H1 (cell line): ENCODE results near the gene SRRM5. TPM values are rescaled to one million over a fixed set of nuclear protein-coding genes. Genes with fewer than 3 reads are reported as not detected.

Experiments used
- CTCF ChIA-PET: fragments of 300-600 bp; sonication (Branson Sonifier 250); formaldehyde crosslinking; loops from one replicate; lab custom pipeline; 2021; ENCODE audit not compliant: partially characterized antibody; lab: Charles Lee
- POLR2A ChIA-PET: fragments of 300-600 bp; sonication (Branson Sonifier 250); formaldehyde crosslinking; loops from one replicate; lab custom pipeline; 2021; ENCODE audit warnings: inconsistent platforms; ENCODE audit not compliant: partially characterized antibody; lab: Charles Lee
- DNase-seq, 2 experiments: peaks; one replicate each; pipeline versions ENCODE4 v3.0.0 to v3.0.0-alpha.2; 2010 to 2022; ENCODE audit warnings: low spot score in 2 of 2, low read depth in 1 of 2, mixed read lengths in 1 of 2
- FAIRE-seq: peaks from 2 replicates; lab custom pipeline; 2011; peaks lifted over from hg19 to GRCh38; lab: Jason Lieb, UNC
- H2AFZ ChIP-seq: 2 replicates; pipeline ENCODE4 v1.8.1; 2012; ENCODE audit warnings: low read length, inconsistent platforms
- H2AK5ac ChIP-seq: 2 replicates; pipeline ENCODE4 v1.6.1; 2013; ENCODE audit warnings: low read depth, low read length
- H2BK120ac ChIP-seq: replicated peaks from 2 replicates; pipeline ENCODE3; 2013; ENCODE audit warnings: low read depth, low read length, inconsistent platforms
- H2BK12ac ChIP-seq: 2 replicates; pipeline ENCODE4 v1.6.1; 2013; ENCODE audit warnings: low read depth, low read length
- H2BK15ac ChIP-seq: 2 replicates; pipeline ENCODE4 v1.6.1; 2013; ENCODE audit warnings: low read length
- H2BK20ac ChIP-seq: 2 replicates; pipeline ENCODE4 v1.6.1; 2013; ENCODE audit warnings: low read length
- H2BK5ac ChIP-seq: 2 replicates; pipeline ENCODE4 v1.6.1; 2013; ENCODE audit warnings: low read depth, low read length
- H3K14ac ChIP-seq: 2 replicates; pipeline ENCODE4 v1.6.1; 2013; ENCODE audit warnings: inconsistent platforms; ENCODE audit not compliant: insufficient read length
- H3K18ac ChIP-seq: 2 replicates; pipeline ENCODE4 v1.6.1; 2013; ENCODE audit warnings: low read length; ENCODE audit errors: extremely low read depth
- H3K23ac ChIP-seq: 2 replicates; pipeline ENCODE4 v1.6.1; 2013; ENCODE audit warnings: inconsistent platforms; ENCODE audit not compliant: insufficient read length
- H3K23me2 ChIP-seq: 2 replicates; pipeline ENCODE4 v1.6.1; 2013; ENCODE audit warnings: low read depth, low read length
- H3K27ac ChIP-seq: 2 replicates; pipeline ENCODE4 v1.6.1; 2011; ENCODE audit warnings: low read depth, low read length, inconsistent platforms
- H3K27me3 ChIP-seq, 4 experiments: replicated peaks in 1 of 4; 1 replicate in 1 of 4; 2 replicates in 3 of 4; pipeline versions ENCODE4 v1.6.1 to v1.8.1; 2011 to 2013; ENCODE audit warnings: low read length in 3 of 4, mild to moderate bottlenecking in 3 of 4, inconsistent platforms in 2 of 4, mixed read lengths in 2 of 4, moderate library complexity in 1 of 4; ENCODE audit not compliant: control insufficient read depth in 3 of 4, insufficient read depth in 3 of 4; ENCODE audit errors: extremely low read depth in 1 of 4
- H3K36me3 ChIP-seq, 4 experiments: 2 replicates each; pipeline versions ENCODE4 v1.6.1 to v1.8.1; 2011 to 2013; ENCODE audit warnings: mild to moderate bottlenecking in 4 of 4, low read length in 3 of 4, moderate library complexity in 2 of 4, control low read depth in 1 of 4, inconsistent platforms in 1 of 4; ENCODE audit not compliant: insufficient read depth in 4 of 4, control insufficient read depth in 2 of 4
- H3K4ac ChIP-seq: replicated peaks from 2 replicates; pipeline ENCODE3; 2013; ENCODE audit warnings: low read length, low read depth, mixed read lengths, inconsistent platforms; ENCODE audit not compliant: insufficient read length
- H3K4me1 ChIP-seq, 4 experiments: replicated peaks in 1 of 4; 1 replicate in 1 of 4; 2 replicates in 3 of 4; pipeline versions ENCODE4 v1.6.1 to v1.8.1; 2011 to 2013; ENCODE audit warnings: low read length in 3 of 4, inconsistent platforms in 2 of 4, mixed read lengths in 1 of 4; ENCODE audit not compliant: insufficient read depth in 4 of 4, control insufficient read depth in 3 of 4
- H3K4me2 ChIP-seq, 2 experiments: 2 replicates each; pipeline versions ENCODE4 v1.6.1 to v1.8.1; 2011 to 2013; ENCODE audit warnings: low read depth in 2 of 2, low read length in 2 of 2, control low read depth in 1 of 2, inconsistent platforms in 1 of 2, mild to moderate bottlenecking in 1 of 2; ENCODE audit not compliant: insufficient read depth in 1 of 2
- H3K4me3 ChIP-seq, 4 experiments: fragments of 200-600, 300-600 bp in 1 of 4; sonication (generic), shearing (Covaris generic), sonication (Bioruptor Twin) in 1 of 4; 2 replicates each; pipeline versions ENCODE4 v1.5.1 to v1.8.1; 2011 to 2016; ENCODE audit warnings: low read length in 4 of 4, low read depth in 3 of 4, control low read depth in 2 of 4, inconsistent platforms in 2 of 4, mild to moderate bottlenecking in 2 of 4, mixed read lengths in 1 of 4, moderate library complexity in 1 of 4; ENCODE audit not compliant: insufficient read depth in 2 of 4; ENCODE audit errors: extremely low read depth in 1 of 4
- H3K56ac ChIP-seq: replicated peaks from 2 replicates; pipeline ENCODE3; 2013; ENCODE audit warnings: low read depth, mild to moderate bottlenecking, mixed read lengths, low read length, inconsistent platforms; ENCODE audit not compliant: insufficient read length
- H3K79me1 ChIP-seq: 2 replicates; pipeline ENCODE4 v1.6.1; 2013; ENCODE audit warnings: low read depth, low read length, control low read depth
- H3K79me2 ChIP-seq, 2 experiments: 2 replicates each; pipeline versions ENCODE4 v1.6.1 to v1.8.1; 2012 to 2013; ENCODE audit warnings: low read length in 2 of 2, mild to moderate bottlenecking in 2 of 2, inconsistent platforms in 1 of 2; ENCODE audit not compliant: insufficient read depth in 2 of 2, control insufficient read depth in 1 of 2
- H3K9ac ChIP-seq, 4 experiments: replicated peaks in 1 of 4; 1 replicate in 1 of 4; 2 replicates in 3 of 4; pipeline versions ENCODE4 v1.6.1 to v1.8.1; 2011 to 2013; ENCODE audit warnings: low read depth in 3 of 4, low read length in 3 of 4, control low read depth in 2 of 4, mild to moderate bottlenecking in 2 of 4, moderate library complexity in 2 of 4, inconsistent platforms in 1 of 4; ENCODE audit errors: extremely low read depth in 1 of 4
- H3K9me3 ChIP-seq, 2 experiments: 2 replicates each; pipeline versions ENCODE4 v1.6.1 to v1.8.1; 2012 to 2013; ENCODE audit warnings: mild to moderate bottlenecking in 2 of 2, moderate library complexity in 2 of 2, control low read depth in 1 of 2, inconsistent platforms in 1 of 2, low read depth in 1 of 2, low read length in 1 of 2, mixed read lengths in 1 of 2; ENCODE audit not compliant: insufficient read depth in 2 of 2
- H4K20me1 ChIP-seq, 2 experiments: replicated peaks in 1 of 2; 2 replicates each; pipeline versions ENCODE3 to v1.8.1; 2011 to 2013; ENCODE audit warnings: inconsistent platforms in 2 of 2, low read length in 2 of 2, mild to moderate bottlenecking in 1 of 2; ENCODE audit not compliant: insufficient read depth in 2 of 2, control insufficient read depth in 1 of 2
- H4K5ac ChIP-seq: 2 replicates; pipeline ENCODE4 v1.6.1; 2013; ENCODE audit warnings: low read length, low read depth, mixed read lengths, inconsistent platforms; ENCODE audit not compliant: insufficient read length
- H4K8ac ChIP-seq: 2 replicates; pipeline ENCODE4 v1.8.0; 2013; ENCODE audit warnings: mild to moderate bottlenecking, moderate library complexity, low read length, inconsistent platforms; ENCODE audit not compliant: insufficient read depth; ENCODE audit errors: extremely low read depth
- H4K91ac ChIP-seq: replicated peaks from 2 replicates; pipeline ENCODE3; 2013; ENCODE audit warnings: low read length, mixed read lengths, inconsistent platforms; ENCODE audit not compliant: insufficient read length
- HDAC2 ChIP-seq, 2 experiments: fragments of 300-600 bp in 1 of 2; sonication (generic) in 1 of 2; IDR thresholded peaks; 2 replicates each; pipeline ENCODE4 v1.6.1; 2011 to 2012; ENCODE audit warnings: low read depth in 2 of 2, low read length in 2 of 2, mild to moderate bottlenecking in 2 of 2, moderate library complexity in 2 of 2, borderline replicate concordance in 1 of 2, inconsistent platforms in 1 of 2
- NANOG ChIP-seq: IDR thresholded peaks from 2 replicates; pipeline ENCODE4 v1.6.1; 2011; ENCODE audit warnings: low read length, low read depth, mild to moderate bottlenecking, inconsistent platforms; ENCODE audit not compliant: insufficient read depth, poor library complexity, severe bottlenecking
- PHF8 ChIP-seq: fragments of 200-600 bp; sonication (generic); conservative IDR thresholded peaks from 2 replicates; pipeline ENCODE4 v1.7.1; 2012; ENCODE audit warnings: low read depth, mild to moderate bottlenecking, inconsistent platforms, low read length, moderate library complexity
- POLR2A ChIP-seq, 2 experiments: IDR thresholded peaks; 1 replicate in 1 of 2; 2 replicates in 1 of 2; pipeline ENCODE4 v1.6.1; 2011; ENCODE audit warnings: low read depth in 2 of 2, low read length in 2 of 2, mild to moderate bottlenecking in 2 of 2; ENCODE audit errors: control extremely low read depth in 1 of 2
- RAD21 ChIP-seq, 2 experiments: IDR thresholded peaks in 1 of 2; conservative IDR thresholded peaks in 1 of 2; 2 replicates each; pipeline ENCODE4 v1.6.1; 2011; ENCODE audit warnings: low read depth in 2 of 2, low read length in 2 of 2, improper control_type of control experiment in 1 of 2, inconsistent platforms in 1 of 2, mild to moderate bottlenecking in 1 of 2, moderate library complexity in 1 of 2
- SAP30 ChIP-seq: fragments of 300-600 bp; sonication (generic); IDR thresholded peaks from 2 replicates; pipeline ENCODE4 v1.7.1; 2012; ENCODE audit warnings: low read length, moderate library complexity, mild to moderate bottlenecking, inconsistent platforms; ENCODE audit not compliant: insufficient read depth, insufficient replicate concordance
- SP1 ChIP-seq: IDR thresholded peaks from 2 replicates; pipeline ENCODE4 v1.6.1; 2011; ENCODE audit warnings: low read depth, low read length
- SP2 ChIP-seq: IDR thresholded peaks from 2 replicates; pipeline ENCODE4 v1.6.1; 2012; ENCODE audit warnings: mild to moderate bottlenecking, low read length, inconsistent platforms
- WGBS, 2 experiments: shearing (Covaris generic) in 1 of 2; methylation state at CpG; one replicate each; pipeline versions ENCODE4 v1.1.6 to v1.1.7; 2013 to 2015; ENCODE audit warnings: low lambda C conversion rate in 2 of 2, mixed read lengths in 2 of 2, inconsistent platforms in 1 of 2, low coverage in 1 of 2, missing lambda C conversion rate in 1 of 2; ENCODE audit not compliant: insufficient replicate concordance in 2 of 2, insufficient coverage in 1 of 2, insufficient read length in 1 of 2; ENCODE audit errors: extremely low coverage in 1 of 2, missing lambda C conversion rate in 1 of 2; 5-methylcytosine and 5-hydroxymethylcytosine counted together
- polyA plus RNA-seq, 7 experiments: library from polyadenylated mRNA; depleted of rRNA in 3 of 7; stranded (reverse) in 5 of 7; unstranded in 2 of 7; fragments of >200 nt in 5 of 7; fragments of 200-250 nt in 2 of 7; gene quantifications; 1 replicate in 5 of 7; 2 replicates in 1 of 7; 4 replicates in 1 of 7; pipeline versions ENCODE4 v1.2.1 to v1.2.3, GENCODE V29; 2011 to 2013; ENCODE audit warnings: missing spikeins in 2 of 7, mixed read lengths in 2 of 7
- total RNA-seq: library from RNA; stranded (reverse); fragmentation: NEBNext Ultra II Directional; extraction: Animal tissue kit (Norgen Biotek cat#: 25700); gene quantifications from 2 replicates; pipeline ENCODE4 v1.2.1, GENCODE V29; 2021
- TF ChIP-seq, protein P1 (sequence below): IDR thresholded peaks from 2 replicates; pipeline ENCODE4 v1.6.1; 2011; ENCODE audit warnings: low read length, improper control_type of control experiment

SRRM5 gene
- total and polyA plus RNA-seq, 2 of the 8 experiments (the other 6 are each of a cell fraction or from before 2014, with no cell fraction given), result 0.06 to 0.11 TPM

- CTCF ChIA-PET, result interaction anchor here (1.2 to 3.5 kb wide), 4 partner anchors 10 to 80 kb away, joined by 3 to 22 read pairs (median 4); no protein-coding TSS in a partner anchor
- Histone ChIP-seq H3K27me3 (peaks cover 5 to 28% (median 17%) of the 10 kb centered on the region in 4 experiments), H4K20me1 (peaks cover 3 to 4% of the 10 kb centered on the region in 2 experiments), H3K9ac (peak overlapping the region in 3 of 4 experiments; percentile 54 to 71 (median 65); a peak in 5 of 7 replicates), H4K8ac (peak overlapping the region; percentile 84), H3K4ac (no peak overlapping the region), H3K23ac (no peak overlapping the region), H2AK5ac (no peak overlapping the region), H2BK120ac (no peak overlapping the region), H2BK5ac (peak overlapping the region; percentile 66; the same call in 1 of the 2 replicates), H2BK20ac (no peak overlapping the region), H3K79me2 (no peaks in the 10 kb centered on the region), H3K4me2 (peak overlapping the region; percentile 81 to 91), H3K79me1 (peaks cover 2% of the 10 kb centered on the region; the same call in 1 of the 2 replicates), H4K91ac (no peak overlapping the region), H2AFZ (no peak overlapping the region; the same call in 1 of the 2 replicates), H3K9me3 (no peaks in the 10 kb centered on the region), H4K5ac (peak overlapping the region; percentile 9), H3K56ac (peak overlapping the region; percentile 19), H3K36me3 (no peaks in the 10 kb centered on the region), H3K4me3 (peak overlapping the region; percentile 43 to 66 (median 59)), H3K18ac (peak overlapping the region; percentile 48), H3K23me2 (peaks cover 17% of the 10 kb centered on the region), H2BK15ac (no peak overlapping the region), H3K4me1 (peaks cover 9 to 25% (median 18%) of the 10 kb centered on the region in 4 experiments), H3K14ac (no peak overlapping the region), H2BK12ac (no peak overlapping the region), H3K27ac (no peak overlapping the region)
- POLR2A ChIA-PET, result interaction anchor here (0.7 to 2.0 kb wide), 8 partner anchors 9 to 100 kb away, joined by 3 to 9 read pairs (median 4); no protein-coding TSS in a partner anchor
- FAIRE-seq (no peak), DNase-seq (peak in 1 of 2 experiments; percentile 68)
- WGBS, 2 experiments, result 8% methylated on average over 9 of the region's 17 CpGs; no CpG with 5 or more reads in 1 of the 2 experiments
- TF ChIP-seq RAD21 (IDR thresholded peaks at IDR 0.05 in 1 of 2, conservative IDR thresholded peaks at IDR 0.05 in 1 of 2; ENCODE audit: low read depth in 2 of 2, low read length in 2 of 2), result no peak
- TF ChIP-seq, protein P1, sequence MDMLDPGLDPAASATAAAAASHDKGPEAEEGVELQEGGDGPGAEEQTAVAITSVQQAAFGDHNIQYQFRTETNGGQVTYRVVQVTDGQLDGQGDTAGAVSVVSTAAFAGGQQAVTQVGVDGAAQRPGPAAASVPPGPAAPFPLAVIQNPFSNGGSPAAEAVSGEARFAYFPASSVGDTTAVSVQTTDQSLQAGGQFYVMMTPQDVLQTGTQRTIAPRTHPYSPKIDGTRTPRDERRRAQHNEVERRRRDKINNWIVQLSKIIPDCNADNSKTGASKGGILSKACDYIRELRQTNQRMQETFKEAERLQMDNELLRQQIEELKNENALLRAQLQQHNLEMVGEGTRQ, result no peak
- TF ChIP-seq SAP30, result no peak
- no peak for TF ChIP-seq HDAC2 (IDR thresholded peaks at IDR 0.05; ENCODE audit: borderline replicate concordance in 1 of 2, low read depth in 2 of 2, low read length in 2 of 2)
- no peak for TF ChIP-seq SP2
- TF ChIP-seq SP1, result no peak
- no peak for TF ChIP-seq PHF8
- TF ChIP-seq POLR2A (IDR thresholded peaks at IDR 0.05; ENCODE audit: control extremely low read depth in 1 of 2, low read depth in 2 of 2, low read length in 2 of 2), result peak in 1 of 2 experiments; percentile 28; a peak in 2 of 3 replicates
- no peak for TF ChIP-seq NANOG
Measured at GRCh38 chr19:43634872-43635560, 23.1 kb downstream of the SRRM5 start.
